Activated CD4-positive, alpha-beta T cell treated with anti-CD3 and anti-CD28 coated beads for 36 hours (primary cell): ENCODE data around the gene COL6A6. TPM values are rescaled to one million over a fixed set of nuclear protein-coding genes. Genes with fewer than 3 reads are reported as not detected.

ENCODE experiments used
- ATAC-seq: fragments of 200-7000 bp; cut with Tn5 transposase; one replicate; pipeline ENCODE4 v1.10.0; 2021; ENCODE audit warnings: mild to moderate bottlenecking, moderate library complexity
- CTCF ChIA-PET: fragments of 350-600 bp; sonication (Branson Sonifier 250); formaldehyde crosslinking; loops from one replicate; lab custom pipeline; 2021; ENCODE audit warnings: antibody characterized with exemption; lab: Charles Lee
- POLR2A ChIA-PET: fragments of 350-600 bp; sonication (Branson Sonifier 250); formaldehyde crosslinking; loops from one replicate; lab custom pipeline; 2021; ENCODE audit warnings: antibody characterized with exemption, inconsistent platforms; lab: Charles Lee
- DNase-seq: peaks from one replicate; pipeline ENCODE4 v3.0.0-alpha.2; 2020
- H3K27ac Mint-ChIP-seq: one replicate; pipeline ENCODE4 v1.8.0; 2021; ENCODE audit warnings: mixed read lengths
- H3K27me3 Mint-ChIP-seq: one replicate; pipeline ENCODE4 v1.8.0; 2021; ENCODE audit warnings: mixed read lengths
- H3K36me3 Mint-ChIP-seq: one replicate; pipeline ENCODE4 v1.8.0; 2021; ENCODE audit warnings: low read depth, mixed read lengths
- H3K4me1 Mint-ChIP-seq: one replicate; pipeline ENCODE4 v1.8.0; 2021; ENCODE audit warnings: mixed read lengths
- H3K4me3 Mint-ChIP-seq: one replicate; pipeline ENCODE4 v1.8.0; 2021; ENCODE audit warnings: mild to moderate bottlenecking, moderate library complexity, mixed read lengths
- H3K9me3 Mint-ChIP-seq: one replicate; pipeline ENCODE4 v1.8.0; 2021; ENCODE audit warnings: low read depth, mixed read lengths
- intact Hi-C, 2 experiments: fragments of 100-400 bp; cut with DNase I in 1 of 2; cut with micrococcal nuclease in 1 of 2; formaldehyde crosslinking; loops; one replicate each; pipeline versions ENCODE4 v1.14.2 to v1.15.1; 2022 to 2024; cut with DNase I, micrococcal nuclease
- total RNA-seq, 2 experiments: library from RNA; stranded (reverse); gene quantifications; one replicate each; pipeline ENCODE4 v1.2.3, GENCODE V29; 2021

COL6A6 gene
- total RNA-seq, 2 experiments from 2014 or later = not detected

- ChIA-PET CTCF (no interaction called here), POLR2A (no interaction called here)
- no peak for DNase-seq
- intact Hi-C loops = no loop called here
- no peaks in the 10 kb centered on the region for H3K36me3 Mint-ChIP-seq
- no peaks in the 10 kb centered on the region for H3K4me1 Mint-ChIP-seq
- no peak for ATAC-seq
- H3K4me3 Mint-ChIP-seq = no peak overlapping the region
- no peaks in the 10 kb centered on the region for H3K9me3 Mint-ChIP-seq
- no peak overlapping the region for H3K27ac Mint-ChIP-seq
- peaks cover 36% of the 10 kb centered on the region for H3K27me3 Mint-ChIP-seq
Observed at GRCh38 chr3:130509008-130509407, 8.0 kb upstream of the COL6A6 start.

- H3K36me3 Mint-ChIP-seq = no peaks in the 10 kb centered on the region
- no peak overlapping the region for H3K4me3 Mint-ChIP-seq
- H3K27me3 Mint-ChIP-seq = peaks cover 52% of the 10 kb centered on the region
- intact Hi-C loops = no loop called here
- H3K9me3 Mint-ChIP-seq = no peaks in the 10 kb centered on the region
- ATAC-seq (no peak), DNase-seq (no peak)
- peaks cover 2% of the 10 kb centered on the region for H3K4me1 Mint-ChIP-seq
- ChIA-PET POLR2A (no interaction called here), CTCF (interaction anchor here (0.6 to 1.2 kb wide), 2 partner anchors 10 to 23 kb away, joined by 3 read pairs; no protein-coding TSS in a partner anchor)
- H3K27ac Mint-ChIP-seq = no peak overlapping the region
Observed at GRCh38 chr3:130514681-130515080, 2.3 kb upstream of the COL6A6 start.

GRCh38 chr3:130515755-130516154 is 1.2 kb upstream of the COL6A6 start:
- H3K4me3 Mint-ChIP-seq = no peak overlapping the region
- H3K36me3 Mint-ChIP-seq = no peaks in the 10 kb centered on the region
- no peak for ATAC-seq
- peaks cover 2% of the 10 kb centered on the region for H3K4me1 Mint-ChIP-seq
- H3K27me3 Mint-ChIP-seq = peaks cover 54% of the 10 kb centered on the region
- H3K27ac Mint-ChIP-seq = no peak overlapping the region
- POLR2A ChIA-PET = no interaction called here
- CTCF ChIA-PET = interaction anchor here (1.2 kb wide), 1 partner anchor 11 kb away, joined by 3 read pairs; no protein-coding TSS in a partner anchor
- intact Hi-C loops = no loop called here
- H3K9me3 Mint-ChIP-seq = no peaks in the 10 kb centered on the region
- DNase-seq = no peak

DNA sequence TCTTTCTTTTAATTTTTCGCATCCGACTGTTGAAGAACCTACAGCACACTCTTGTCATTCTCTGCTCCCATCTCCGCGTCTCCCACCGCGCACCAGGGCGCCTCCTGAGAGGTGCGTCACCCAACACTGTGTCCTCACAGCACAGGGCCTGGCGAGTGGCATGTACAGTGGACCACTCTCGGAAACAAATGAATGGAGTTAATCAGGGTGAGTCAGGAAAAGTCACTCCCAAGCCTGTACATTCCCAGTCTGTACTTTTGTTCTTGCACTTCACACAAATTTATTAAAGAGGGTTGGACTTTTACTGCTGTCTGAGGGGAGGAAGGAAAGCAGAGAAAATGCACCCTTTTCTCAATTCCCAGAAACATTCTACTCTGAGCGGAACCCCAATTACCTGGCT is 625 bp downstream of the COL6A6 start:
- peaks cover 44% of the 10 kb centered on the region for H3K27me3 Mint-ChIP-seq
- no peak for DNase-seq
- ChIA-PET CTCF (no interaction called here), POLR2A (no interaction called here)
- no peak for ATAC-seq
- H3K27ac Mint-ChIP-seq = no peak overlapping the region
- no peak overlapping the region for H3K4me3 Mint-ChIP-seq
- H3K36me3 Mint-ChIP-seq = no peaks in the 10 kb centered on the region
- intact Hi-C loops = no loop called here
- peaks cover 2% of the 10 kb centered on the region for H3K4me1 Mint-ChIP-seq
- H3K9me3 Mint-ChIP-seq = no peaks in the 10 kb centered on the region

DNA sequence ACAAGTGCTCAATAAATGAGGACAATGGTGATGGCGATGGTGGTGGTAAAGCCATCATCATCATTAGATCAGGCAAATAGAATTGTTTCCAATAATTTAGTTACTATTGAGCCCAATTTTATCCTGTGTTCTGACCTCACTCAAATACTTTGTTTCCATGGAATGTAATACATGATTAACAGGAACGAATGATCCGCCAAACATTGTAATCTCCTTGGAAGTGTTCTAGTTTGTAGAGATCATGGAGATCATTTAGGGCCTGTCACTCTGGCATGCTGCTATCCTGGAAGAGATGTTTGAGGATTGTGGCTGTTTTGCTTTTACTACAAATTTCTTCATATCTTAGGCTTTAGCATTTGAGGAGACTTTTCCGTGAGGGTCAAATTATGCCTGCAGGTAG is 2.8 kb downstream of the COL6A6 start:
- no peaks in the 10 kb centered on the region for H3K9me3 Mint-ChIP-seq
- no peak for DNase-seq
- H3K4me3 Mint-ChIP-seq = no peak overlapping the region
- CTCF ChIA-PET = no interaction called here
- peaks cover 2% of the 10 kb centered on the region for H3K4me1 Mint-ChIP-seq
- peaks cover 42% of the 10 kb centered on the region for H3K27me3 Mint-ChIP-seq
- no peak overlapping the region for H3K27ac Mint-ChIP-seq
- intact Hi-C loops = no loop called here
- H3K36me3 Mint-ChIP-seq = no peaks in the 10 kb centered on the region
- POLR2A ChIA-PET = no interaction called here
- no peak for ATAC-seq

DNA sequence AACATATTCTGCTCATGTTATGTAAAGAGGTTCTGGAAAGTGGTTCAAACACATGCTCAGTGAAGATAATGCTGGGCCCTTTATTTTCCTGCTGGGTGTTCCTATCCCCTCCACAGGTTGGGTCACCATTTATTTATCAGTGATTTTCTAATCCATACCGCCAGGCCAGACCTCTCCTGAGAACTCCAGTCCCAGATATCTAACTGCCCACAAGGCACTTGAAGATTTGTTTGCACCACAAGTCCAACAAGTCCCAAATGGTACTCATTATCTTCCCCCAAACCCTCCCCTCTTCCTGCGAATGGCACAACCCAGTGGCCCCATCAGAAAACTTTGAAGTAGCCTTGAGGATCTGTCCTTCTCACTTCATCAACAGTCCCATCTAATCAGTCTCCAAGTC is 5.4 kb downstream of the COL6A6 start:
- H3K36me3 Mint-ChIP-seq = no peaks in the 10 kb centered on the region
- POLR2A ChIA-PET = no interaction called here
- ATAC-seq = no peak
- H3K27ac Mint-ChIP-seq = no peak overlapping the region
- no peak for DNase-seq
- no peak overlapping the region for H3K4me3 Mint-ChIP-seq
- intact Hi-C loops = no loop called here
- CTCF ChIA-PET = interaction anchor here (1.0 kb wide), 1 partner anchor 247 kb away, joined by 3 read pairs; no protein-coding TSS in a partner anchor
- H3K9me3 Mint-ChIP-seq = no peaks in the 10 kb centered on the region
- H3K4me1 Mint-ChIP-seq = no peaks in the 10 kb centered on the region
- peaks cover 31% of the 10 kb centered on the region for H3K27me3 Mint-ChIP-seq

DNA sequence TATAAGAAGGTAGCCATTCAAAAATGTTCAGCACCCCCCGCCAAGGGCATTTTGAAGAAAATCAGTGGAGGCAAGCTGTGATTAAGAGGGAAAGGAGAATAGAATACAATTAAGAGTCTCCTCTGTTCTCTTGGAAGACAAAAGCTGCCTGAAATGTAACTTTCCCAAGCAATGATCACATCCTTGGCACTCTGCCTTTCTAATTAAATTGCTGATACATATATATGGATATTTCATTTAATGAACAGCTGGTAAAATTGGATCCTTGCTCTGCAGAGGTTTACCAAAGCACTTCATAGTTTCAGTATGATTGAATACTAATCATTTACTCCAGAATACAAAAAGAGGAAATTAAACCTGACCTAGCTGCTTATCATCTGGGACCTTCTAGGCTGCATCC is 10.4 kb downstream of the COL6A6 start:
- POLR2A ChIA-PET = no interaction called here
- H3K9me3 Mint-ChIP-seq = no peaks in the 10 kb centered on the region
- CTCF ChIA-PET = interaction anchor here (0.6 kb wide), 1 partner anchor 460 kb away, joined by 3 read pairs; no protein-coding TSS in a partner anchor
- no peaks in the 10 kb centered on the region for H3K36me3 Mint-ChIP-seq
- intact Hi-C loops = no loop called here
- no peak for ATAC-seq
- no peak overlapping the region for H3K27ac Mint-ChIP-seq
- H3K27me3 Mint-ChIP-seq = peaks cover 16% of the 10 kb centered on the region
- no peak overlapping the region for H3K4me3 Mint-ChIP-seq
- DNase-seq = no peak
- H3K4me1 Mint-ChIP-seq = peaks cover 11% of the 10 kb centered on the region

GRCh38 chr3:130528120-130528519 is 11.1 kb downstream of the COL6A6 start:
- H3K27me3 Mint-ChIP-seq = peaks cover 9% of the 10 kb centered on the region
- no peak overlapping the region for H3K27ac Mint-ChIP-seq
- no peak overlapping the region for H3K4me3 Mint-ChIP-seq
- DNase-seq = no peak
- H3K36me3 Mint-ChIP-seq = no peaks in the 10 kb centered on the region
- ChIA-PET POLR2A (no interaction called here), CTCF (interaction anchor here (0.6 kb wide), 1 partner anchor 459 kb away, joined by 3 read pairs; no protein-coding TSS in a partner anchor)
- H3K4me1 Mint-ChIP-seq = peaks cover 11% of the 10 kb centered on the region
- no peaks in the 10 kb centered on the region for H3K9me3 Mint-ChIP-seq
- intact Hi-C loops = no loop called here
- ATAC-seq = no peak

DNA sequence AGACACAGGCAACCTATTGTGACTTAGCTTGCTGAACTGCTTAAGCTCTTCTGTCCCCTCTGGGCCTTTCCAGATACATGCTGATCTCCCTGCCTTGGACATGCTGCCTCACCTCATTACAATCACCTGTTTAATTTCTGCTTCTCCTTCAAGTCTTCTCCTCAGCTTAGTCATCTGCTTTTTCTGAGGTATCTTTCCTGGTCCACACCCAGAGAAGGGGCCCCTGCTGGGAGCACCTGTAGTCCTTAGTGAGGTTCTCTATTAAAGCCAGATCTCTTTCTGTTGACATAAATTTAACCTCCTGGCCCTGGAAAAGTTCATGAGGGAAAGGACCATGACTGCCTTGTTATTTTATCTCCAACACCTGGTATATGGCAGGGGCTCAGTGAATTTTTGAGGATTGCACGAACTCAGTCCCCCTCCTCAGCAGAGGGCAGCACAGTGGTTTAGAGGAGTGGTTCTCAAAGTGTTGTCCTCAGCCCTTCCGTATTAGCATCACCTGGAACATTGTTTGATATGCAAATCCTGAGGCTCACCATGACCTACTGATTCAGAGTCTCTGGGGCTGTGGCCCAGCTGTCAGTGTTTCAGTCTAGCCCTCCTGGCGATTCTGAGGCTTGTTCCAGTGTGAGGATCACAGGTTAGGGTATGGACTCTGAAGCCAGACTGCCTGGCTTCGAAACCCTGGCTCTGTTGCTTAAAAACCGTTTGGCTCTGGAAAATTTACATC is 12.7 kb downstream of the COL6A6 start:
- CTCF ChIA-PET = no interaction called here
- H3K4me3 Mint-ChIP-seq = no peak overlapping the region
- H3K27me3 Mint-ChIP-seq = peaks cover 10% of the 10 kb centered on the region
- DNase-seq = no peak
- ATAC-seq = no peak
- H3K36me3 Mint-ChIP-seq = no peaks in the 10 kb centered on the region
- H3K9me3 Mint-ChIP-seq = no peaks in the 10 kb centered on the region
- no peak overlapping the region for H3K27ac Mint-ChIP-seq
- H3K4me1 Mint-ChIP-seq = peaks cover 11% of the 10 kb centered on the region
- intact Hi-C loops = no loop called here
- POLR2A ChIA-PET = no interaction called here

DNA sequence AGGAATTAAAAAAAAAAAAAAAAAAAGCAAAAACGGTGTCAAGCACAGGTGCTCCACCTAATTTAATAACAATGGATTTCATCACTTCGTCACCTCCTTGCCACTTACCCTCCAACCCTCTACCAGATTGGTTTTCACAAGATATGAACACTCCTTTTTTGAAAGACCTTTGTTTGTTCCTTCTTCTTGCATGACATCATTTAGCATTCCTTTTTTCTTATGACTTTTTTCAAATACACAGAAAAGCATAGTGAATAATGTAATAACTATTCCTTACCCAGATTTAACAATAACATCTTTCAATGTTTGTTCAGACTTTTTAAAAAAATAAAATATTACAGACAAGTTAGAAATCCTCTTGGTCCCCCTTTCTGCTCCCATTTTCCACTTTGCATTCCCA is 16.3 kb downstream of the COL6A6 start:
- DNase-seq (no peak), ATAC-seq (no peak)
- Mint-ChIP-seq H3K4me3 (no peak overlapping the region), H3K27me3 (peaks cover 15% of the 10 kb centered on the region), H3K9me3 (no peaks in the 10 kb centered on the region), H3K27ac (no peak overlapping the region), H3K4me1 (peaks cover 11% of the 10 kb centered on the region), H3K36me3 (no peaks in the 10 kb centered on the region)
- intact Hi-C loops = no loop called here
- ChIA-PET CTCF (no interaction called here), POLR2A (no interaction called here)

DNA sequence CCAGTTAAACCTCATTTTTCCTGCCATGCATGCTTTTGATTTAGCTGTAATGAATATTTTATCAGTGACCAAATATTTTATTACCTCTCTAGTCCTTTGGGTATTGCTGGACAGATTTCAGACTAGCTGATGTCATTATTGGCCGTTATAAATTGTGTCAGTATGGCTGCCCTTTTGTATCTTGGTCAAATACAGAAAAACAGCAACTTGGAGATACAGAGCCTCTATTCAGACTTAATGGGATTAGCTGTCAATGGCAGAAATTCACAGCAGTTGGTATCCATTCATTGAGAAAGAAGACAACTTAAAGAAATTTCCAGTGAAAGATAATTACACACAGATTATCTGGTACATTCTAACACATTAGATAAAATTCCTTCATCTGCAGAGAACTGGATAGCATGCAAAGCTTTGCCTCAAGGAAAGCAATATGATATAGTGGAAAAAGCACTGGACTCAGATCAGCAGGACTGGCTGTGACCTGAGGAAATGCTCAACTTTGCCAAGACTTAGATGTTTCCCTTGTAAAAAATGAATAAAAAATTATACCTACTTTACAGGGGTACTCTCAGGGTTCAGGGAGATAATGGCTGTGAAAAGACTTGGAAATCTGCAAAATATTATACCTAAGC is 20.8 kb downstream of the COL6A6 start:
- Mint-ChIP-seq H3K4me1 (no peaks in the 10 kb centered on the region), H3K4me3 (no peak overlapping the region), H3K9me3 (no peaks in the 10 kb centered on the region), H3K27ac (no peak overlapping the region), H3K36me3 (no peaks in the 10 kb centered on the region), H3K27me3 (peaks cover 20% of the 10 kb centered on the region)
- POLR2A ChIA-PET = no interaction called here
- ATAC-seq = no peak
- DNase-seq = no peak
- intact Hi-C loops = loop anchor here in 1 of 2 experiments (5.0 kb wide), 1 partner anchor 260 kb away; no protein-coding TSS in a partner anchor
- CTCF ChIA-PET = interaction anchor here (0.9 to 1.3 kb wide), 2 partner anchors 23 to 262 kb away, joined by 3 to 6 read pairs; no protein-coding TSS in a partner anchor

DNA sequence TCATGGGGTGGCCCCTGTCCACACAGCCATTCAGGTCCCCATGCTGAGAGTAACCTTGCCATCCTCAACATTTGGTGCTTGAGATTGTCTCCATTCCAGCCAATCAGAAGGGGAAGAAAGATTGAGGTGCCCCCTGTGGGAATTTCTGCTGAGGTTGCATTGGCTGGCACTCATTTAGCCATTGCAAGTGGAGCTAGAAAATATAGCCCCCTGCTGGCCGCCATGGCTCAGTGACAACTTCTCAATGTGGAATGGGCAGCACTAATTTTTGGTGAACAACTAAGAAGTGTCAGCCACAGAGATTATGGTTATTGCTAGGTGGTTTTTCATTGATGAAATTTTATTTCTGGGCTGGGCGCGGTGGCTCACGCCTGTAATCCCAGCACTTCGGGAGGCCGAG is 22.0 kb downstream of the COL6A6 start:
- CTCF ChIA-PET = interaction anchor here (0.6 to 1.4 kb wide), 3 partner anchors 13 to 263 kb away, joined by 3 to 4 read pairs (median 4); no protein-coding TSS in a partner anchor
- POLR2A ChIA-PET = no interaction called here
- intact Hi-C loops = loop anchor here (1.0 to 5.0 kb wide), 3 partner anchors 262 to 384 kb away; no protein-coding TSS in a partner anchor
- Mint-ChIP-seq H3K27me3 (peaks cover 19% of the 10 kb centered on the region), H3K36me3 (no peaks in the 10 kb centered on the region), H3K9me3 (no peaks in the 10 kb centered on the region), H3K27ac (no peak overlapping the region), H3K4me1 (no peaks in the 10 kb centered on the region), H3K4me3 (no peak overlapping the region)
- DNase-seq (peak; percentile 66), ATAC-seq (no peak)
